ENCODE results near the gene SLC39A11. TPM values are rescaled to one million over a fixed set of nuclear protein-coding genes. Genes with fewer than 3 reads are reported as not detected.

Gene SLC39A11
- polyA plus RNA-seq, 3 donors, result 16.6 to 27.9 (median 26.6) TPM

DNA sequence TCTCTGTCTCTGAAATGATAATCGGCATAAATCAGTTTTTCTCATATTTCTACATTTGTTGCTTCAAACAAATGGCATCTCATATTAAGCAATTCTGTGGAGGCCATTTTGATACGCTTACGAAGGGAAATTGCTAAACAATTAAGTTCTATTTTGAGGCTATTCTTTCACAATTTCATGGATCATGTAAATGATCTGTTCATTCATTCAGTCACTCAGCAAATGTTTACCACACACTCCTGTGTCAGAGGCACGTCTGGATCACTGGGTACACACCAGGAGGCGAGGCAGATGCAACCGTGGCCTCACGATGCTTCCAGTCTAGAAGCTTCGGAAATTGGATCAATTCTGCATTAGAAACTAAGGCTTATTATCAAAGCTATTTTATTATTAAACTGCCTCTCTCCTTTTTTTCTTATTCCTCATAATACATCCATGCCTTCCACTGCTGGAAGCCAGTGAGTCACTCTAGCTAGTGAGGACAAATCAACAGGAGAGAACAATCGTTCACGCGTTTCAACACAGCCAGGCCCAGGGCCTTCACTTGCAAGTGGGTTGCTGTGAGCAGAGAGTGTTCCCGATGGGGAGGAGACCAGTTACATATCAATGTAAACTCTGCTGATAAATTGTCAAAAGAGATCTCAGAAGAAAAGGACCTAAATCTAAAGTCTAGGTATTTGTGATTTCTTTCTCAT lies 11.3 kb upstream of the SLC39A11 start:
- H3K79me2 ChIP-seq (ENCODE audit: insufficient read depth, low read length), result no peaks in the 10 kb centered on the region
- Mint-ChIP-seq H3K36me3 (peaks cover 0 to 3% of the 10 kb centered on the region in 2 donors), H3K27ac (peak overlapping the region; percentile 91 to 97 (median 96)), H3K4me3 (peak overlapping the region; percentile 31 to 62), H3K27me3 (ENCODE audit: low read depth in 3 of 3) (peaks cover 1 to 3% (median 2%) of the 10 kb centered on the region in 3 donors), H3K4me1 (peaks cover 54% of the 10 kb centered on the region), H3K9me3 (peaks cover 0 to 6% (median 3%) of the 10 kb centered on the region in 7 donors)
- peak overlapping the region; percentile 85 for H3K27ac ChIP-seq (ENCODE audit: low read depth in 1 of 2, low read length in 2 of 2)
- no peaks in the 10 kb centered on the region for H3K36me3 ChIP-seq (replicated peaks in 1 of 2; ENCODE audit: control insufficient read depth in 1 of 2, insufficient read depth in 2 of 2, low read length in 2 of 2)
- H4K20me1 ChIP-seq (ENCODE audit: insufficient read depth, low read length), result no peaks in the 10 kb centered on the region
- H3K4me2 ChIP-seq (replicated peaks; ENCODE audit: extremely low read depth, low read length, poor library complexity, severe bottlenecking), result peak overlapping the region; percentile 27
- H3K4me3 ChIP-seq (replicated peaks in 1 of 3; ENCODE audit: low read depth in 2 of 3, low read length in 3 of 3), result peak overlapping the region in 1 of 3 experiments; percentile 40
- peak overlapping the region; percentile 56 for H3K9ac ChIP-seq (ENCODE audit: insufficient read depth, low read length, poor library complexity, severe bottlenecking)
- TF ChIP-seq, protein P1, sequence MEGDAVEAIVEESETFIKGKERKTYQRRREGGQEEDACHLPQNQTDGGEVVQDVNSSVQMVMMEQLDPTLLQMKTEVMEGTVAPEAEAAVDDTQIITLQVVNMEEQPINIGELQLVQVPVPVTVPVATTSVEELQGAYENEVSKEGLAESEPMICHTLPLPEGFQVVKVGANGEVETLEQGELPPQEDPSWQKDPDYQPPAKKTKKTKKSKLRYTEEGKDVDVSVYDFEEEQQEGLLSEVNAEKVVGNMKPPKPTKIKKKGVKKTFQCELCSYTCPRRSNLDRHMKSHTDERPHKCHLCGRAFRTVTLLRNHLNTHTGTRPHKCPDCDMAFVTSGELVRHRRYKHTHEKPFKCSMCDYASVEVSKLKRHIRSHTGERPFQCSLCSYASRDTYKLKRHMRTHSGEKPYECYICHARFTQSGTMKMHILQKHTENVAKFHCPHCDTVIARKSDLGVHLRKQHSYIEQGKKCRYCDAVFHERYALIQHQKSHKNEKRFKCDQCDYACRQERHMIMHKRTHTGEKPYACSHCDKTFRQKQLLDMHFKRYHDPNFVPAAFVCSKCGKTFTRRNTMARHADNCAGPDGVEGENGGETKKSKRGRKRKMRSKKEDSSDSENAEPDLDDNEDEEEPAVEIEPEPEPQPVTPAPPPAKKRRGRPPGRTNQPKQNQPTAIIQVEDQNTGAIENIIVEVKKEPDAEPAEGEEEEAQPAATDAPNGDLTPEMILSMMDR (IDR thresholded peaks at IDR 0.05), result no peak
- H3K4me1 ChIP-seq (ENCODE audit: control insufficient read depth in 1 of 2, insufficient read depth in 2 of 2, low read length in 2 of 2), result peaks cover 46 to 60% of the 10 kb centered on the region in 2 donors
- WGBS (ENCODE audit: insufficient coverage), result 16% methylated on average over 5 of the region's 12 CpGs
- no peaks in the 10 kb centered on the region for H3K27me3 ChIP-seq (ENCODE audit: control insufficient read depth in 2 of 2, insufficient read depth in 2 of 2, low read length in 2 of 2)
- DNase-seq, result peak; percentile 83 to 94 (median 91)
- intact Hi-C loops (cut with micrococcal nuclease), result loop anchor here in 1 of 2 donors (2.0 kb wide), 1 partner anchor 31 kb away; no protein-coding TSS in a partner anchor
- peak overlapping the region; percentile 35 for H2AFZ ChIP-seq (ENCODE audit: insufficient read depth, low read depth, low read length, poor library complexity, severe bottlenecking)
- no peaks in the 10 kb centered on the region for H3K9me3 ChIP-seq (replicated peaks in 1 of 2; ENCODE audit: control insufficient read depth in 1 of 2, insufficient read depth in 1 of 2, low read length in 2 of 2)

DNA sequence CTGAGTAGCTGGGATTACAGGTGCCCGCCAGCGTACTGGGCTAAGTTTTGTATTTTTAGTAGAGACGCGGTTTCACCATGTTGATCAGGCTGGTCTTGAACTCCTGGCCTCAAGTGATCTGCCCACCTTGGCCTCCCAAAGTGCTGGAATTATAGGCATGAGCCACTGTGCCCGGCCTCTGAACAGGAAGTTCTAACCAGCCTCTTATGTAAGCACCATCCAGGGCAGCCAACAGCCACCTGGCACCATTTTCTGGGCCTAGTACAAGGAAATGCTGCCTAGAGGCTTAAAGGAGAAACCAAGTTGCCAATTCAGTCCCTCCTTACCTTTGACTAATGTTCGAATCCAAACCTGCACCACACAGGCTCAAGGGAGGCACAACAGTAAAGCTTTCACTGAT lies 8.5 kb upstream of the SLC39A11 start:
- H3K27me3 ChIP-seq (ENCODE audit: control insufficient read depth in 2 of 2, insufficient read depth in 2 of 2, low read length in 2 of 2), result no peaks in the 10 kb centered on the region
- no peak overlapping the region for H3K4me2 ChIP-seq (replicated peaks; ENCODE audit: extremely low read depth, low read length, poor library complexity, severe bottlenecking)
- Mint-ChIP-seq H3K4me1 (peaks cover 81% of the 10 kb centered on the region), H3K27me3 (ENCODE audit: low read depth in 3 of 3) (peaks cover 0 to 8% (median 1%) of the 10 kb centered on the region in 3 donors), H3K36me3 (peaks cover 0 to 3% of the 10 kb centered on the region in 2 donors), H3K4me3 (no peak overlapping the region), H3K9me3 (peaks cover 2 to 6% (median 4%) of the 10 kb centered on the region in 7 donors), H3K27ac (peak overlapping the region in 2 of 7 donors; percentile 3 to 5)
- no peaks in the 10 kb centered on the region for H4K20me1 ChIP-seq (ENCODE audit: insufficient read depth, low read length)
- no peak overlapping the region for H3K9ac ChIP-seq (ENCODE audit: insufficient read depth, low read length, poor library complexity, severe bottlenecking)
- no peak for DNase-seq
- peaks cover 73 to 85% of the 10 kb centered on the region in 2 donors for H3K4me1 ChIP-seq (ENCODE audit: control insufficient read depth in 1 of 2, insufficient read depth in 2 of 2, low read length in 2 of 2)
- no peaks in the 10 kb centered on the region for H3K36me3 ChIP-seq (replicated peaks in 1 of 2; ENCODE audit: control insufficient read depth in 1 of 2, insufficient read depth in 2 of 2, low read length in 2 of 2)
- no peaks in the 10 kb centered on the region for H3K79me2 ChIP-seq (ENCODE audit: insufficient read depth, low read length)
- no peaks in the 10 kb centered on the region for H3K9me3 ChIP-seq (replicated peaks in 1 of 2; ENCODE audit: control insufficient read depth in 1 of 2, insufficient read depth in 1 of 2, low read length in 2 of 2)
- TF ChIP-seq, protein P1 (IDR thresholded peaks at IDR 0.05), result no peak
- intact Hi-C loops (cut with micrococcal nuclease), result no loop called here
- H3K4me3 ChIP-seq (replicated peaks in 1 of 3; ENCODE audit: low read depth in 2 of 3, low read length in 3 of 3), result no peak overlapping the region
- H3K27ac ChIP-seq (ENCODE audit: low read depth in 1 of 2, low read length in 2 of 2), result no peak overlapping the region
- no peak overlapping the region for H2AFZ ChIP-seq (ENCODE audit: insufficient read depth, low read depth, low read length, poor library complexity, severe bottlenecking)
- 75% methylated on average over 4 of the region's 6 CpGs for WGBS (ENCODE audit: insufficient coverage)
